Smooth muscle cell (in vitro differentiated cells): Measurements from ENCODE around the gene NXN. TPM values are rescaled to one million over a fixed set of nuclear protein-coding genes. Genes with fewer than 3 reads are reported as not detected.

Source experiments
- DNase-seq: peaks from one replicate; lab custom pipeline; 2025; ENCODE audit not compliant: unreplicated experiment; lab: John Stamatoyannopoulos, UW
- H2AFZ ChIP-seq: fragments of 200-600 bp; sonication (generic); 2 replicates; pipeline ENCODE4 v1.6.0; 2016; ENCODE audit warnings: antibody characterized with exemption, low read depth, mild to moderate bottlenecking
- H3F3A ChIP-seq: fragments of 200-600 bp; sonication (generic); 2 replicates; pipeline ENCODE4 v1.6.0; 2017; ENCODE audit warnings: antibody characterized with exemption, low read depth
- H3K27ac ChIP-seq: fragments of 200-600 bp; sonication (generic); 2 replicates; pipeline ENCODE4 v1.5.1; 2016; ENCODE audit warnings: low read depth, mild to moderate bottlenecking
- H3K27me3 ChIP-seq: fragments of 200-600 bp; sonication (generic); 2 replicates; pipeline ENCODE4 v1.6.1; 2016; ENCODE audit warnings: low read depth, mild to moderate bottlenecking
- H3K36me3 ChIP-seq: fragments of 200-600 bp; sonication (generic); 2 replicates; pipeline ENCODE4 v1.5.1; 2016; ENCODE audit warnings: low read depth
- H3K4me1 ChIP-seq: fragments of 200-600 bp; sonication (generic); 2 replicates; pipeline ENCODE4 v1.5.1; 2016; ENCODE audit warnings: low read depth
- H3K4me2 ChIP-seq: fragments of 200-600 bp; sonication (generic); 2 replicates; pipeline ENCODE4 v1.6.0; 2016; ENCODE audit warnings: mild to moderate bottlenecking
- H3K4me3 ChIP-seq: fragments of 200-600 bp; sonication (generic); 2 replicates; pipeline ENCODE4 v1.5.1; 2016; ENCODE audit warnings: mild to moderate bottlenecking
- H3K79me2 ChIP-seq: fragments of 200-600 bp; sonication (generic); 2 replicates; pipeline ENCODE4 v1.6.0; 2016; ENCODE audit warnings: low read depth, mild to moderate bottlenecking
- H3K9ac ChIP-seq: fragments of 200-600 bp; sonication (generic); 2 replicates; pipeline ENCODE4 v1.6.0; 2016; ENCODE audit warnings: low read depth
- H3K9me3 ChIP-seq: fragments of 200-600 bp; sonication (generic); replicated peaks from 2 replicates; pipeline ENCODE4 v1.5.1; 2016; ENCODE audit warnings: low read depth
- H4K20me1 ChIP-seq: fragments of 200-600 bp; sonication (generic); 2 replicates; pipeline ENCODE4 v1.6.0; 2016; ENCODE audit warnings: low read depth
- WGBS: methylation state at CpG from one replicate; pipeline ENCODE4 v1.1.7; 2016; ENCODE audit warnings: low lambda C conversion rate; 5-methylcytosine and 5-hydroxymethylcytosine counted together
- polyA plus RNA-seq: library from polyadenylated mRNA; unstranded; fragments of >200 nt; fragmentation: Nextera tagmentation; extraction: Ambion mirVana; gene quantifications from 2 replicates; pipeline ENCODE4 v1.2.1, GENCODE V29; 2016
- total RNA-seq: library from RNA; depleted of rRNA; stranded (reverse); fragments of >200 nt; gene quantifications from 2 replicates; pipeline ENCODE4 v1.2.3, GENCODE V29; 2014
- TF ChIP-seq, protein P1 (sequence below): fragments of 200-600 bp; sonication (generic); IDR thresholded peaks from 2 replicates; pipeline ENCODE4 v1.5.1; 2017; ENCODE audit warnings: borderline replicate concordance, mild to moderate bottlenecking, antibody characterized with exemption; ENCODE audit not compliant: insufficient read depth, poor library complexity, severe bottlenecking

The NXN gene
- total and polyA plus RNA-seq, 2 experiments from 2014 or later, result 58.3 to 78.6 TPM

DNA sequence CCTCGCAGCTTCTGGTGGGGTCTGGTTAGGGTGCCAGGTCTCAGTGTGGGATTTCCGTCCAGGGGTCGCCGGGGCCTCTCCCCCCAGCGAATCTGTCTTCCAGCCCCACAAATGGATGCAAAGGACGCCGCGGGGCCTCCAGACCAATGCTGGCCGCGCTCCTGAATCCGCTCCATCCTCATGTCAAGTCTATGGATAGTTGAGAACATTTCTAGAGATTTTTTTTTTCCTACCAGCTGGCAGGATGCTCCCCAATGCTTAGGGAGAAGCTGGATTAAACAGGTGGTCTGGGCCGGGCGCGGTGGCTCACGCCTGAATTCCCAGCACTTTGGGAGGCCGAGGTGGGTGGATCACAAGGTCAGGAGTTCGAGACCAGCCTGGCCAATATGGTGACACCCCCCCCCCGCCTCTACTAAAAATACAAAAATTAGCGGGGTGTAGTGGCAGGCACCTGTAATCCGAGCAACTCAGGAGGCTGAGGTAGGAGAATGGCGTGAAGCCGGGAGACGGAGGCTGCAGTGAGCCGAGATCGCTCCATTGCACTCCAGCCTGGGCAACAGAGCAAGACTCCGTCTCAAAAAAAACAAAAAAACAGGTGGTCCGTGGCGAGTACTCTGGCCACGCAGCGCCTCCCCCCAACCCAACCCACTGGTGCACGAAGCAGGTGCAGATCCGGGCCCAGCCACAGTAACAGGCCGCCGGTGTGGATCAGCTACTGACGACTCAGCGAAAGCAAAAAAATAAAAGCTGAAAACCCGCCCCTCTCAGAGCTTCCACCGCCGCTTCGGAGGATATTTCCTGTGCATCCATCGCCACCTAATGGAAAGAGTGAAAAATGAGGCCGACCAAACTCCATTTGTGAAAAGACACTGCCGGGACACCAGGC, 1.1 kb upstream of the NXN start:
- Histone ChIP-seq H3K4me3 (peak overlapping the region; percentile 93), H3K4me2 (peak overlapping the region; percentile 93), H3F3A (peaks cover 3% of the 10 kb centered on the region), H2AFZ (peak overlapping the region; percentile 93), H3K9me3 (no peaks in the 10 kb centered on the region), H3K9ac (no peak overlapping the region), H3K36me3 (no peaks in the 10 kb centered on the region), H3K79me2 (peaks cover 32% of the 10 kb centered on the region), H3K27me3 (no peaks in the 10 kb centered on the region), H3K4me1 (peaks cover 21% of the 10 kb centered on the region), H3K27ac (no peak overlapping the region), H4K20me1 (peaks cover 29% of the 10 kb centered on the region)
- TF ChIP-seq, protein P1, sequence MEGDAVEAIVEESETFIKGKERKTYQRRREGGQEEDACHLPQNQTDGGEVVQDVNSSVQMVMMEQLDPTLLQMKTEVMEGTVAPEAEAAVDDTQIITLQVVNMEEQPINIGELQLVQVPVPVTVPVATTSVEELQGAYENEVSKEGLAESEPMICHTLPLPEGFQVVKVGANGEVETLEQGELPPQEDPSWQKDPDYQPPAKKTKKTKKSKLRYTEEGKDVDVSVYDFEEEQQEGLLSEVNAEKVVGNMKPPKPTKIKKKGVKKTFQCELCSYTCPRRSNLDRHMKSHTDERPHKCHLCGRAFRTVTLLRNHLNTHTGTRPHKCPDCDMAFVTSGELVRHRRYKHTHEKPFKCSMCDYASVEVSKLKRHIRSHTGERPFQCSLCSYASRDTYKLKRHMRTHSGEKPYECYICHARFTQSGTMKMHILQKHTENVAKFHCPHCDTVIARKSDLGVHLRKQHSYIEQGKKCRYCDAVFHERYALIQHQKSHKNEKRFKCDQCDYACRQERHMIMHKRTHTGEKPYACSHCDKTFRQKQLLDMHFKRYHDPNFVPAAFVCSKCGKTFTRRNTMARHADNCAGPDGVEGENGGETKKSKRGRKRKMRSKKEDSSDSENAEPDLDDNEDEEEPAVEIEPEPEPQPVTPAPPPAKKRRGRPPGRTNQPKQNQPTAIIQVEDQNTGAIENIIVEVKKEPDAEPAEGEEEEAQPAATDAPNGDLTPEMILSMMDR, result peak; percentile 70
- 44% methylated on average over 43 of the region's 43 CpGs for WGBS
- peak; percentile 33 for DNase-seq

DNA sequence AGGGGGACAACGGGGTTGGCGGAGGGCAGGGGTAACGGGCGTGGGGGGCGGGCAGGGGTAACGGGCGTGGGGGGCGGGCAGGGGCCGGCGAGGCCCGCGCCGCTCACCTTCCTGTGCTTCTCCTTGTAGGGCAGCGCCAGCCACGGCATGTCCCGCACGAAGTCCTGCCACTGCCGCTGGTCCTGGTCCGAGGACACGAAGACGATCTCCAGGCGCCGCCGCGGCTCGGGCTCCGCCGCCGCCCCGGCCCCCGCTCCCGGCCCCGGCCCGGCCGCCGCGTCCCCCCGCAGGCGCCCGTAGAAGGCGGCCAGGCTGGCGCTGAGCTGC, 401 bp downstream of the NXN start:
- TF ChIP-seq, protein P1, result no peak
- H4K20me1 ChIP-seq, result peaks cover 43% of the 10 kb centered on the region
- H3K4me3 ChIP-seq, result peak overlapping the region; percentile 93
- no peaks in the 10 kb centered on the region for H3K27me3 ChIP-seq
- H3F3A ChIP-seq, result peaks cover 4% of the 10 kb centered on the region
- WGBS, result 0% methylated on average over 17 of the region's 42 CpGs
- H3K9ac ChIP-seq, result no peak overlapping the region
- H3K27ac ChIP-seq, result no peak overlapping the region
- peaks cover 47% of the 10 kb centered on the region for H3K79me2 ChIP-seq
- H3K4me2 ChIP-seq, result peak overlapping the region; percentile 84
- H3K4me1 ChIP-seq, result peaks cover 26% of the 10 kb centered on the region
- DNase-seq, result no peak
- no peaks in the 10 kb centered on the region for H3K36me3 ChIP-seq
- H2AFZ ChIP-seq, result no peak overlapping the region
- H3K9me3 ChIP-seq, result no peaks in the 10 kb centered on the region

DNA sequence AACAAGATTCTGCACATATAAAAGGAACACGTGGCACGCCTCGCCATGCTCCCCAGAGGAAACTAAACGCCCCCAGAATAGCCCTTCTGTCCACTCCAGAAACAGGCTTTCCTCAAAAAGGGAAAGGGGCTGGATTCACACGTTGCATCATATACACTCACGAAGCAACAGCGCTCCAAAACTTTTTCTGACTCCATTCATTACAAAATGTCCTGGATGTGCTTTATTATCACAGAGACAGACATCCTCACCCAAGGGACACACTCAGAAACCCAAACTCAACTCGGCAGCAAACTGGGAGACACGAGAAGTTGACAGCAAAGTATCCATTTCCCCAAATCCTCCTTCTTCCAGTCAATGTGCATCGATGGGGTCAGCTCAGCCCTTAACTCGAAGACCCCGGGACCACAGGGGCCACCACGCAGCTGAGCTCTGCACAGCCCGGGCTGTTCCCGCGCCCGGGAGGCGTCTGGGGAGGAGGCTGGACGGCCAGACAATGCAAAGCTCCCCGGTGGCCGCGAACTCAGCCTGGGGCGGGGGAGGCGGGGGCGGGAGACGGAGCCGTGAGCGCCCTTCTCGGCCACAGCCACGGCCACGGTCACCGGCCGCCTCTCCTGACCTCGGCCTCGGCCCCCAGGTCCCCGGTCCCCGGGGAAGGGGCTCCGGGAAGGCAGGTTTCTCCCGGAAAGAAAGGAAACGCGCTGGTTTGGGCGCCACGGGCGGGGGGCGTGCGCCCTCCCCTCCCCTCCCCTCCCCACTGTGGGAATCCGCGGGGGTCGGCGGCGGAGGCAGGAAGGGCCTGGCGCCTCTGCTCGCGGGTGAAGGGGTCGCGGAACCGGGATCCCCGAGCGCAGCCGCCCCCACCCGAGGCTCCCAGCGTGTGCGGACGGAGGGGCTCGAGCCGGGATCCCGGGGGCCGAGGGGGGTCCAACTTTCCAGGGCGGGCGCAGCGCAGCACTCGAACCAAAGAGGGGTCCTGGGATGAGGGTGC, 1.2 kb downstream of the NXN start:
- DNase-seq, result no peak
- peak overlapping the region; percentile 97 for H3K4me2 ChIP-seq
- peak overlapping the region; percentile 93 for H3K4me3 ChIP-seq
- TF ChIP-seq, protein P1, result no peak
- H3K27ac ChIP-seq, result peak overlapping the region; percentile 70
- H3K79me2 ChIP-seq, result peaks cover 55% of the 10 kb centered on the region
- no peak overlapping the region for H2AFZ ChIP-seq
- no peaks in the 10 kb centered on the region for H3K9me3 ChIP-seq
- H4K20me1 ChIP-seq, result peaks cover 49% of the 10 kb centered on the region
- H3F3A ChIP-seq, result peaks cover 4% of the 10 kb centered on the region
- H3K36me3 ChIP-seq, result no peaks in the 10 kb centered on the region
- WGBS, result under 1% methylated on average over 33 of the region's 72 CpGs
- no peaks in the 10 kb centered on the region for H3K27me3 ChIP-seq
- peak overlapping the region; percentile 86 for H3K9ac ChIP-seq
- H3K4me1 ChIP-seq, result peaks cover 26% of the 10 kb centered on the region
